GM19463 (cell line): ENCODE results near the gene SHFL.

Experiments used
- ATAC-seq: cut with Tn5 transposase; IDR thresholded peaks from one replicate; pipeline ENCODE4 v1.9.1; 2021; ENCODE audit warnings: mild to moderate bottlenecking, moderate library complexity; ENCODE audit not compliant: unreplicated experiment

The SHFL gene

DNA sequence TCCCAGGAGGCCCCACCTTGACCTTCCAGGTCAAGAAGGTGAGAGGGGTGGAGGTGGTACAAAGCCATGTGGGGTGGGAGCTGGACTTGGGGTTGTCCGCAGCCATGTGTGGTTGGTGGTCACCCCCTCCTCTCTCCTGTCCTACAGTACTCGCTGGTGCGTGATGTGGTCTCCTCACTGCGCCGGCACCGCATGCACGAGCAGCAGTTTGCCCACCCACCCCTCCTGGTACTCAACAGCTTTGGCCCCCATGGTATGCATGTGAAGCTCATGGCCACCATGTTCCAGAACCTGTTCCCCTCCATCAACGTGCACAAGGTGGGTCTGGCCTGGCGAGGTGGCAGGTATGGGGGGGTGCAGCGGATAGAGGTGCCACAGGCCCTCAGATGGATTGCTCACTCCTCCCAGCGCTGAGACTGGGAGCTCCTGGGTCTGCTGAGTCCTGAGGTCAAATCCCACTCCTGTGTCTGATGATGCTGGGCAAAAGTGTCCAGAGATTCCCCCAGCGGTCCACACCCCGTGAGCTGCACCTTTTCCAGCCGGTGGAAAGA lies 21.8 kb downstream of the SHFL start:
- ATAC-seq: no peak

DNA sequence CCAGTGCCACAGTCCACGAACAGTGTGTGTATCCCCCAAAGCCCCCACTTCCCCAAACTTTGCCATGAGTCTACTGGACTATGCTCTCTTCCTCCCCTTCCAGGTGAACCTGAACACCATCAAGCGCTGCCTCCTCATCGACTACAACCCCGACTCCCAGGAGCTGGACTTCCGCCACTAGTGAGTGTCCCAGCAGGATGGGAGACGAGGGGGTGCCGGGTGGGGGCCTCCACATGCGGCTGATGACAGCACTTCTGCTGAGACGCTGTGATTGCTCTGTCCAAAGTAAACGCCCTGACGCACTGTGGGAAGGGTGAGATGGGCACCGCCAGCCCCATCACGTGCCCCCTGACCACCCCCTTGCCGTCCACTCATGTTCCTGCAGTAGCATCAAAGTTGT lies 23.4 kb downstream of the SHFL start:
- no peak for ATAC-seq

DNA sequence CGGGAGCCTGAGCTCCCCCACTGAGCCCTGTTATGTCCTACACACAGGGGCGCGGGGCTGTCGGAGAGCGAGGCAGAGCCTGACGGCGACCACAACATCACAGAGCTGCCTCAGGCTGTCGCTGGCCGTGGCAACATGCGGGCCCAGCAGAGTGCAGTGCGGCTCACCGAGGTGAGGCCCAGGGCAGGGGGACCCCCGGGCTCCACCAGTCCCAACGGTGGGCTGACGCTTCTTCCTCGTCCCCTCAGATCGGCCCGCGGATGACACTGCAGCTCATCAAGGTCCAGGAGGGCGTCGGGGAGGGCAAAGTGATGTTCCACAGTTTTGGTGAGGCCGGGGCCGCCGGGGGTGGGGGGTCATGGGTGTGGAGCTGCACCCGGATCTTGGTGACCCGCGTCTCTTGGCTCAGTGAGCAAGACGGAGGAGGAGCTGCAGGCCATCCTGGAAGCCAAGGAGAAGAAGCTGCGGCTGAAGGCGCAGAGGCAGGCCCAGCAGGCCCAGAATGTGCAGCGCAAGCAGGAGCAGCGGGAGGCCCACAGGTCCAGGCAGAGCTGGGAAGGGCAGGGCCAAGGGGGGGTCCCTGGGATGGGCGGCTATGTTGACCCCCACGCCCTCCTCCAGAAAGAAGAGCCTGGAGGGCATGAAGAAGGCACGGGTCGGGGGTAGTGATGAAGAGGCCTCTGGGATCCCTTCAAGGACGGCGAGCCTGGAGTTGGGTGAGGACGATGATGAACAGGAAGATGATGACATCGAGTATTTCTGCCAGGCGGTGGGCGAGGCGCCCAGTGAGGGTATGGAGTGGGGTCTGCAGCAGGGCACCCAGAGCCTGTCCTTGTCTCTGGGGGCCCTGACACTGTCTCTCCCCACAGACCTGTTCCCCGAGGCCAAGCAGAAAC lies 24.2 kb downstream of the SHFL start:
- no peak for ATAC-seq

DNA sequence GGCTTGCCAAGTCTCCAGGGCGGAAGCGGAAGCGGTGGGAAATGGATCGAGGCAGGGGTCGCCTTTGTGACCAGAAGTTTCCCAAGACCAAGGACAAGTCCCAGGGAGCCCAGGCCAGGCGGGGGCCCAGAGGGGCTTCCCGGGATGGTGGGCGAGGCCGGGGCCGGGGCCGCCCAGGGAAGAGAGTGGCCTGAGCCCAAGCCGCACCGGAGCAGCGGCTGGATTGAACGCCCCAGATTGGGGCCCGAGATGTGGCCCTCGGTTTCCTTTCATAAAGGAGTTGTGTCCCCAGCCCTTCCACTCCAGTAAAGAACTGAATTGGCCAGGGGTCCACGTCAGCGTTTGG lies 24.8 kb downstream of the SHFL start:
- no peak for ATAC-seq

DNA sequence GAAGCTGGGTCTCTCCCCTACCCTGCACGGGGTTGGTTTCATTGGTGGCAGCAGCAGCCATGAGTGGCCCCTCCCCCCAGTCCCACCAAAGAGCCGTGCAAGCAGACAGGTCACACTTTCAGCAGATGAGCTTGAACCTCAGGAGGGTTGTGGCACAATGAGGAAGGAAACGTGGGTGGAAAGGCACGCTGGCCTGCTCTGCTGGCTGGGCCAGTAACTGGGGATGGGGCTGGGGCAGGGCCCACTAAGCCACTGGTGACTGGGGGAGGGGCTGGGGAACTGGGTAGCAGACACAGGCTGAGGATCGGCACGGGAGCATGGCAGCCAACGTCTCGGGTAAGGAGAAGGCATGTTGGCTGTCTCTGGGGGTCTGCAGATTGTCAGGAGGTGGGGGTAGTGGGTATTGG lies 25.3 kb downstream of the SHFL start, which contains the start of gene P2RY11:
P2RY11 (plus strand) TSS at position 289 of the 407 bp plus-strand sequence; CDS start at position 318, 29 bp downstream.
- ATAC-seq: no peak

DNA sequence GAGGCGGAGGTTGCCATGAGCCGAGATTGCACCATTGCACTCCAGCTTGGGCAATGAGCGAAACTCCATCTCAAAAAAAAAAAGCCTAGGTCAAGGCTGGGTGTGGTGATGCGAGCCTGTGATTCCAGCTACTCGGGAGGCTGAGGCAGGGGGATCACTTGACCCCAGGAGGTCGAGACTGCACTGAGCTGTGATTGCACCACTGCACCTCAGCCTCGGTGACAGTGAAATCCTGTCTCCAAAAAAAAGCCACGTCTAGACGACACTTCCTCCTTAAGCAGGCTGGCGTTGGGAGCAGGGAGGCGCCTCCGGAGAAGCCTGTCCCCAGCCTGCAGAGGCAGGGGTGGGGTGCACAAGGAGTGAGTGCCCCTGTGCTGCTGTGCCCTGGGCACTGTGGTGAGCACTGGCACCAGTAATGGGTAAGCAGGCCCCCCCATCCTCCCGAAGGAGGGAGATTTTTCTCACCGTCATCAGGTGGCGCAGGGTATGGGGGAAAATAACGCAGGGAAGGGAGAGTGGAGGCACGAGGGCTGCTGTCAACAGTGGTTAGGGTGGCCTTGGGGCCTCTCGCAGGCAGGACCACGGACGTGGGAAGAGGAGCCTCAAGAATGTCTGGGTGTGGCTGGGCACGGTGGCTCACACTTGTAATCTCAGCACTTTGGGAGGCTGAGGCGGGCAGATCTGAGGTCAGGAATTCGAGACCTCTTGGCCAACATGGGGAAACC lies 26.1 kb downstream of the SHFL start:
- no peak for ATAC-seq

DNA sequence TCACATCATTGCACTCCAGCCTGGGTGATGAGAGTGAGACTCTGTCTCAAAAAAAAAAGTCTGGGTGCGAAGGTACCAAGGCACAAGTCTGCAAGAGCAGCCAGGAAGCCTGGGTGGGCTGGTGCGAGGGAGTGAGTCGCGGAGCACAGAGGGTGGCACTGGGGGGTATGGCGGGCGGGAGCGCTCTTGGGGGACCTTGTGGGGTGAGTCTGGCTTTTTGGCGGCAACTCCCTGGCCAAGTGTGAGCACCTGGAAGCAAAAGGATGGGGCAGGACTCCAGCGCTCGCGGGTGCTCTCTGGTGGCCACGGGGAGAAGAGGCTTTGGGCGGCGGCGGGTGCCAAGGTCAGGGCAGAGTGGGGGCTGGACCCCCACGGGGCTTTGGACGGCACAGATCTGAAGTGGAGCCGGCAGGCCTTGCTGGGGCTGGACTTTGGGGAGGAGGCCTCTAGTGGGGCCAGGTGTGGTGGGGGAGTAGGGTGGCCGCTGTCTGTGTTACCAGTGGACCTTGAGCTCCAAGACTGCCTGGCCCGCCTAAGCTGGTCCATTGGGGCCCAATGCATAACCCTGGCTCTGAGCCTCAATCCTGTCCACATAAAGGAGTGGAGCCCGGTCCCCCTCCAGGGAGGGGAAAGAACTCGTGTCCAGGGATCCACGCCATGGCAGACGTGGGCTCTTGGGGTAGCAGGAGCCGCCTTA lies 26.9 kb downstream of the SHFL start:
- no peak for ATAC-seq

DNA sequence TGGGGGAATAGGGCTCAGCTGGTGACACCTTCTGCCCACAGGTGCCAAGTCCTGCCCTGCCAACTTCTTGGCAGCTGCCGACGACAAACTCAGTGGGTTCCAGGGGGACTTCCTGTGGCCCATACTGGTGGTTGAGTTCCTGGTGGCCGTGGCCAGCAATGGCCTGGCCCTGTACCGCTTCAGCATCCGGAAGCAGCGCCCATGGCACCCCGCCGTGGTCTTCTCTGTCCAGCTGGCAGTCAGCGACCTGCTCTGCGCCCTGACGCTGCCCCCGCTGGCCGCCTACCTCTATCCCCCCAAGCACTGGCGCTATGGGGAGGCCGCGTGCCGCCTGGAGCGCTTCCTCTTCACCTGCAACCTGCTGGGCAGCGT lies 27.5 kb downstream of the SHFL start:
- no peak for ATAC-seq

DNA sequence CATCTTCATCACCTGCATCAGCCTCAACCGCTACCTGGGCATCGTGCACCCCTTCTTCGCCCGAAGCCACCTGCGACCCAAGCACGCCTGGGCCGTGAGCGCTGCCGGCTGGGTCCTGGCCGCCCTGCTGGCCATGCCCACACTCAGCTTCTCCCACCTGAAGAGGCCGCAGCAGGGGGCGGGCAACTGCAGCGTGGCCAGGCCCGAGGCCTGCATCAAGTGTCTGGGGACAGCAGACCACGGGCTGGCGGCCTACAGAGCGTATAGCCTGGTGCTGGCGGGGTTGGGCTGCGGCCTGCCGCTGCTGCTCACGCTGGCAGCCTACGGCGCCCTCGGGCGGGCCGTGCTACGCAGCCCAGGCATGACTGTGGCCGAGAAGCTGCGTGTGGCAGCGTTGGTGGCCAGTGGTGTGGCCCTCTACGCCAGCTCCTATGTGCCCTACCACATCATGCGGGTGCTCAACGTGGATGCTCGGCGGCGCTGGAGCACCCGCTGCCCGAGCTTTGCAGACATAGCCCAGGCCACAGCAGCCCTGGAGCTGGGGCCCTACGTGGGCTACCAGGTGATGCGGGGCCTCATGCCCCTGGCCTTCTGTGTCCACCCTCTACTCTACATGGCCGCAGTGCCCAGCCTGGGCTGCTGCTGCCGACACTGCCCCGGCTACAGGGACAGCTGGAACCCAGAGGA lies 28.0 kb downstream of the SHFL start:
- no peak for ATAC-seq

DNA sequence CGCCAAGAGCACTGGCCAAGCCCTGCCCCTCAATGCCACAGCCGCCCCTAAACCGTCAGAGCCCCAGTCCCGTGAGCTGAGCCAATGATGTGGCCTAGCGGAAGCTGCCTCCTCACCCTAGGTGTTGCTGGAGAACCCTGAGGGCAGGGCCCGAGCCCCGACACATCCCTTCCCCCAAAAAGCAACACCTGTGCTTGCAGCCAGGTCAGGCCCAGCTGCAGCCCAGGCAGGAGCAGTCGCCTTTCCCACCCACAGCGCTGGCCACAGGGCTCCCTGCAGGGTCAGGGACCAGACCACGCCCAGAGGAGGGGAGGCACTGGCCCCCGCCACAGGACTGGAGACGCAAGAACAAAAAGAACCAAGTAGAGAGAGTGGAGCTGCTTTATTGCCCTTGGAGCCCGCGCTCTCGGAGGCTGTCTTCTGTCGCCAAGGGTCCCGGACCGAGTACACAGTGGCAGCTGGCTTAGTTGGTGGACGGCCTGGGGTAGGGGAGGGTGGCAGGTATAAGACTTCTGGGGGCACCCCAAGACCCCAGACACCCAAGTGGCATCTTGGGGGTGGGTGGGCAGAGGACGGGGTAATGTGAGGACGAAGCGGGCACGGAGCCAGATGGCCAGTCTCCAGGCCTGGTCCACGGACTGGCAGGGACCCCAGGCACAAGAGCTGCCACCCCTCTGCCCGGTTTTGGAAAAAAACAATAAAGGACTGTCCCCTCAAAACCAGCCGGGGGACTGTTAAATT lies 28.7 kb downstream of the SHFL start:
- no peak for ATAC-seq

DNA sequence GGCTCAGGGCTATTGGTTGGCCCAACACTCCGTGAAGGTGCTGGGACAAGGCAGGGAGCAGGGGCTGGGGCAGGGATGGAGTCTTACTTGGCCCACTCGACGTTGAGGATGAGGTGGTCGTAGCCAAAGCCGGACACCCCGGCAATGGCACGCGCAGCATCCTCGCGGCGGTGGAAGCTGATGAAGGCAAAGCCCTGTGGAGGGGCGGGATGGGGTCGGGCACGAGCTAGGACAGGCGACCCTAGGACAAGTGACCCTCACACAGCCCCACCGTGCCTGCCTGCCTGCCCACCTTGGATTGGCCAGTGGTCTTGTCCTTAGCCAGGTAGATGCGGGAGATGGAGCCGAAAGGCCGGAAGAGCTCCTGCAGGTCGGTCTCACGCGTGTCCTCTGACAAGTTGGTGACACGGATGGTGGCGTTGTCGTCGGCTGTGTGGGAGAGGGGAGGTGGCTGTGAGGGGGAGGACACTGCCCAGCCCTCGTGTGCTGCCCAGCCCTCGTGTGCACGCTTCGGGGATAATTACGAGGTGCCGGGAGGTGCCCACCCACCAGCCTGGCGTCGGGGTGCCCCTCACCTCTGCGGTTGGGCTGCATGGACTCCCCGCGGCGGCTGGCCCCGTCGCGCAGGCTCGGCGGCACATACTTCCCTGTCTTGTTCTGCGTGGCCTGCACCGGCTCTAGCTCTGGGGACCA lies 29.4 kb downstream of the SHFL start:
- no peak for ATAC-seq

DNA sequence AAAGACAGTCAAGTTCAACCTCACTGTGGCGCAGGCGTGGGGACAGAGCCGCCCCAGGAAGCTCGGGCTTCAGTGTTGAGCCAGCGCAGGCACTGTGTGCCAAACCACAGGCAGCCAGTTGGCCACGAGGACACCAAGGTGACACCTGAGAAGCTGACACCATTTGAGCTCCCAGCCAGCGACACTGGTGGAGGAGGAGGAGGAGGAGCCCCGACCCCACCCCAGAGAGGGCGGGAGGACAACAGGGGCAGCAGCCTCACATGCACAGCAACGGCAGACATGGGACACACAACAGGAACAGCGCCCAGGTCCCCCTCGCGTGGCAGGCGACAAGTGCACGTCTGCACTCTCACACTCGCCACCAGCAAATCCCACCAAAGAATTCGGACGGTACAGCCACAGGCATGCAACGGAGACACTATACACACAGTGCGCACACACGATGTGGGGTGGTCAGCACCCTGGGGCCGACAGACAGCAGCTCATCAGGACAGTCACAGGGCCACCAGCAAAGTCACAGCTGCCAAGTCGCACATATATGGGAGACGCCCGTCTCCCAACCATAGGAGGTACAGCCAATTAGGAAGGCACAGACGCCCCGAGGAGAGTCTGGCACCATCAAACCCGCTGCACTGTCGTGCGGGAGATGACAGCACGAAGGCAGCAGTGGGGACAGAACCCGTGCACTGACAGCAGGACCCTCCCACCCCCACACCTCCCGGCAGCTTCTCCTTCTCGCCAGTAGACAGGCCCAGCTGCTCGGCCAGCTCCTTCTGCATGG lies 30.2 kb downstream of the SHFL start:
- ATAC-seq: no peak

DNA sequence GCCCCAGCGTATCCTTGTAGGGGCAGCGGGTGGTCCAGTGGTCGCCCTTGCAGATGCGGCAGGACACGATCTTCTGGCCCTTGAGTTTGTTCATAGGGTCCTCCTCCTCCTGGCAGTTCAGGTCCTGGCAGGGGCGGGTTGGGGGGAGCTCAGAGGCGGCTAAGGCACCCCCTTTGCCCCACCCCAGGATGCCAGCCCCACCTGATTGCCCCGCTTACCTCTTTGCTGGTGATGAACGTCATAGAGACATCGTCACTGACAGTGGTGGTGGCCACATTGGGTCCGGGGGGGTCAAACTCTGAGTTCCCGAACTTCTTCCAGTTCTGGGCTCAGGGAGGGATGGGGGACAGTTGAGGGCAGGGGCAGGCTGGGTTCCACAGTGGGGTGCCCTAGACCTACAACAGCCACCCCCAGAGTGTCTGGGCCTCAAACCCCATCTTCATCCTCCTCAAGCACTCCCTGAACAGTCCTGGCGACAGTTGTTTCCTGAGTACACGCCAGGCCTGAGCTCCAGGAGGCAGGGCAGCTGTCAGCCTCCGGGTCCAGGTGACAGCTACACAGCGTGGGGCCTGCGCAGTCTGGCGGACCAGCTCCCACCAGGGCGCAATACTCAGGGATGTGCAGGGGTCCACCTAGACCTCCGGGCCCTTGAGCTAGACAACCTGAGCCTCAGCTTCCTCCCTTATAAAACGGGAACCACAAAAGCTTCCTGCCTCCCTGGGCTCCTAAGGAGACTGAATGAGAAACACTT lies 30.9 kb downstream of the SHFL start:
- ATAC-seq: no peak

DNA sequence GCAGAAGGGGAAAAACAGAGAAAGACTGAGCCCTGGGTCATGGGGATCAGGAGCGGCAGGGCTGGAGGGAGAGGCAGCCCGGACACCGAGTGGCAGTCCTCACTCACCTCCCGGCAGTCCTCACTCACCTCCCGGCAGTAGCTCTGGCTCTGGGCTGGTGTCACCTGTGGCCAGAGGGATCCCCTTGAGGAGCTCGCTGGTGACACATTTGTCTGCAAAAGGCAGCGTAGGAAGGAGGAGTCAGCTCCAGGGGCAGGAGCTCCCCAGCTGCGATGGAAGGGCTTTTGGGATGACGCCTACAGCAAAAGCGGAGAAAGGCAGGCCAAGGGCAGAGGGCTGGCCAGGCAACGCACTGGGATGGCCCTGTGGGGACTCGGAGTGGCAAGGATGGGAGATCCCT lies 32.8 kb downstream of the SHFL start:
- no peak for ATAC-seq

DNA sequence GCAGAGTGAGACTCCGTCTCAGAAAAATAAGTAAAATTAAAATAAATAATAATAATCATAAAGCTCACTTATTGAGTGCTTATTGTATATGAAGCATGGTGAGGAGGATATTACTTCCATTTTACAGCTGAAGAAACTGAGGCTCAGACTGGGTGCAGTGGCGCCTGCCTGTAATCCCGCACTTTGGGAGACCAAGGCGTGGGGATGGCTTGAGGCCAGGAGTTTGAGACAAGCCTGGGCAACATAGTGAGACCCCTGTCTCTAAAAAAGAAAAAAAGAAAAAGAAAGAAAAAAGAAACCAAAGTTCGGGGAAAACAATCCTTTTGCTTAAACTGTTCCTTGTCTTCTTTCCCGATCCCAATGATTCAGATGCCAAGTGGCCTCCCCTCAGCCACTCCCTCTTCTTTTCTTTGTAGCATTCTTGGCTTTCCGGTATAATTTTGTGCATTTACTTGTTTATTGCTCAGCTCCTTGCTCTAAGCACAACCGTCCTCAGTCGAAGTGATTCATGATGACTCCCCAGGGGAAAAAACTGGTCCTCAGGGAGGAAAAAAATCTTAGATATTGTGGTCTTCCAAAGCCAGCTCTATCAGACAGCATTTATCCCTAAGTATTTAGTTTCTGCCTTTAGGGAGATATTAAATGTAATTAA lies 34.5 kb downstream of the SHFL start:
- ATAC-seq: no peak

DNA sequence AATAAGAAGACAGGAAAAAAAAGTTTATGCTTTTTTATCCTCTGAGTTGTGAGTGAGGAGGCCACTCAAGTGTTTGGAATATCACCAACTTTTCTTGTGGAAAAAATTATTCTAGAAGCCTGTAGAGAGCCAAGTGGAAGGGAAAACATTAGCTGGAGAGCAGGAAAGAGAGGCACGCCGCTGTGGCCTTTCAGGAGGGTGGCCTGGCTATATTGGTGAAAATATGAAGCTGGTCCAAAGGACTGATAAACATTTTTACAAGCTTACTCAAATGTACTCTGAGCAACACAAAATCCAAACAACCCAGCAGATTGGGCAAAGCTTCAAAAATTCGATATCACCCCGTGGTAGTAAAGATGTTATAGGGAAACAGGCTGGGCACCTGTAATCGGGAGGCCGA lies 35.9 kb downstream of the SHFL start:
- ATAC-seq: no peak

DNA sequence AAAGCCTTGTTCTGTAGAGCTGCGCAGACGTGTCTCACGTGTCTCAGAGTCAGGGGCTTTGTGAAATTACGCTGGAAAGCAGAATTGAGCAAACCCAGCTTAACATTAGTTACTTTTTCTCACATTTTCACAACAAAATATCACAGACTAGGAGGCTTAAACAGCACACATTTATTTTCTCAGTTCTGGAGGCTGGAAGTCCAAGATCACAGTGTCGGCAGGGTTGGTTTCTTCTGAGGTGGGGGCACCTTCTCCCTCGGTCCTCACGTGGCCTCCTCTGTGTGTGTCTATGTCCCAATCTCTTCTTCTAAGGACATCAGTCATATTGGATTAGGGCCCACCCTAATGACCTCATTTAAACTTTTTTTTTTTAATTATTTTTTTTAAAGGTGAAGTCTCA lies 38.3 kb downstream of the SHFL start:
- no peak for ATAC-seq

DNA sequence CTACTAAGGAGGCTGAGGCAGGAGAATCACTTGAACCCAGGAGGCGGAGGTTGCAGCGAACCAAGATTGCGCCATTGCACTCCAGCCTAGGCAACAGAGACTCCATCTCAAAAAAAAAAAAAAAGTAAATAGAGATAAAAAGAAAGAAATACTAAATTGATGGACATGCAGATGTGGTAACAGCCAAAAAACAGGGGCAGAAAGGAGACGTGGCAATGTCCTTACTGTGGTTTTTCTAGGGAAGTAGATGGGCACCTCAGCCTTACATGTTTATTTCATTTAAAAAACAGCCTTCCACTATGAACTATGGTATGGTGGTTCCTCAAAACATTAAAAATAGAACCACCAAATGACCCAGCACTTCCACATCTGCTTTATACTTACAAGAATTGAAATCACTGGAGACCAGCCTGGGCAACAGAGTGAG lies 40.1 kb downstream of the SHFL start:
- ATAC-seq: no peak
